Measurements from ENCODE around the gene CUBN. TPM values are rescaled to one million over a fixed set of nuclear protein-coding genes. Genes with fewer than 3 reads are reported as not detected.

CUBN gene
- polyA plus RNA-seq, 2 of the 4 experiments (the other 2 are of a cell fraction): 0.08 to 0.28 TPM

GRCh38 chr10:17161775-17162174 lies 32.2 kb upstream of the CUBN start:
- Histone ChIP-seq H3K4me3 (no peak overlapping the region), H3K4me2 (no peak overlapping the region), H3K9me3 (no peaks in the 10 kb centered on the region), H3K4me1 (no peaks in the 10 kb centered on the region), H3K27ac (no peak overlapping the region)
- no peak for ATAC-seq
- no peak for TF ChIP-seq E2F6 (IDR thresholded peaks at IDR 0.05; ENCODE audit: borderline replicate concordance, low read depth)
- TF ChIP-seq POLR2AphosphoS2 (conservative IDR thresholded peaks at IDR 0.05; ENCODE audit: low read length): no peak
- no peak for TF ChIP-seq BCL3 (IDR thresholded peaks at IDR 0.05)
- no peak for TF ChIP-seq HEYL (CRISPR knock-in tag; IDR thresholded peaks at IDR 0.05)
- 54% methylated on average over 3 of the region's 3 CpGs for WGBS (ENCODE audit: missing lambda C conversion rate)
- CTCF ChIA-PET: interaction anchor here (0.6 kb wide), 1 partner anchor 656 kb away, joined by 3 read pairs; no protein-coding TSS in a partner anchor
- FAIRE-seq: no peak
- no peak for DNase-seq (ENCODE audit: low read depth in 1 of 2, low spot score in 1 of 2)
- POLR2A ChIA-PET: no interaction called here

GRCh38 chr10:17157024-17157423 lies 27.4 kb upstream of the CUBN start:
- no peak overlapping the region for H3K4me2 ChIP-seq
- WGBS (ENCODE audit: missing lambda C conversion rate): 59% methylated on average over 2 of the region's 2 CpGs
- FAIRE-seq: no peak
- no peak for ATAC-seq
- CTCF ChIA-PET: interaction anchor here (1.6 kb wide), 1 partner anchor 12 kb away, joined by 3 read pairs; no protein-coding TSS in a partner anchor
- H3K4me3 ChIP-seq: no peak overlapping the region
- no peaks in the 10 kb centered on the region for H3K9me3 ChIP-seq
- POLR2A ChIA-PET: no interaction called here
- H3K4me1 ChIP-seq: no peaks in the 10 kb centered on the region
- H3K27ac ChIP-seq: no peak overlapping the region
- DNase-seq (ENCODE audit: low read depth in 1 of 2, low spot score in 1 of 2): no peak
- TF ChIP-seq MYC (IDR thresholded peaks at IDR 0.05; ENCODE audit: borderline replicate concordance, low read length) (no peak), KDM5A (IDR thresholded peaks at IDR 0.05) (no peak), E2F6 (IDR thresholded peaks at IDR 0.05; ENCODE audit: borderline replicate concordance, low read depth) (no peak), ESRRA (IDR thresholded peaks at IDR 0.05; ENCODE audit: borderline replicate concordance, low read length) (no peak), CHD2 (IDR thresholded peaks at IDR 0.05; ENCODE audit: low read length, partially characterized antibody) (no peak), POLR2A (IDR thresholded peaks at IDR 0.05; ENCODE audit: low read length) (no peak), ZNF302 (CRISPR knock-in tag; IDR thresholded peaks at IDR 0.05) (no peak), HOXB13 (CRISPR knock-in tag; IDR thresholded peaks at IDR 0.05; ENCODE audit: low read depth) (no peak), FOXS1 (CRISPR knock-in tag; IDR thresholded peaks at IDR 0.05) (no peak), HDAC2 (IDR thresholded peaks at IDR 0.05) (no peak)

GRCh38 chr10:17155826-17156225 lies 26.2 kb upstream of the CUBN start:
- FAIRE-seq (no peak), DNase-seq (ENCODE audit: low read depth in 1 of 2, low spot score in 1 of 2) (no peak), ATAC-seq (no peak)
- ChIA-PET POLR2A (no interaction called here), CTCF (no interaction called here)
- no peak overlapping the region for H3K27ac ChIP-seq
- no peak overlapping the region for H3K4me3 ChIP-seq
- H3K4me2 ChIP-seq: no peak overlapping the region
- H3K9me3 ChIP-seq: no peaks in the 10 kb centered on the region
- TF ChIP-seq PBX3 (IDR thresholded peaks at IDR 0.05): no peak
- TF ChIP-seq EHMT2 (IDR thresholded peaks at IDR 0.05; ENCODE audit: low read depth): no peak
- no peak for TF ChIP-seq KDM1A (IDR thresholded peaks at IDR 0.05; ENCODE audit: low read depth)
- TF ChIP-seq BCL3 (IDR thresholded peaks at IDR 0.05): no peak
- no peak for TF ChIP-seq RFX5 (IDR thresholded peaks at IDR 0.05)
- no peak for TF ChIP-seq POLR2AphosphoS2 (conservative IDR thresholded peaks at IDR 0.05; ENCODE audit: low read length)
- no peak for TF ChIP-seq ATOH8 (CRISPR knock-in tag; IDR thresholded peaks at IDR 0.05; ENCODE audit: low read depth)
- no peak for TF ChIP-seq HDAC2 (IDR thresholded peaks at IDR 0.05)
- TF ChIP-seq PHF8 (IDR thresholded peaks at IDR 0.05; ENCODE audit: borderline replicate concordance, low read depth): no peak
- no peak for TF ChIP-seq MYC (IDR thresholded peaks at IDR 0.05; ENCODE audit: borderline replicate concordance, low read length)
- no peak for TF ChIP-seq GATA3 (IDR thresholded peaks at IDR 0.05; ENCODE audit: borderline replicate concordance)
- TF ChIP-seq ESRRA (IDR thresholded peaks at IDR 0.05; ENCODE audit: borderline replicate concordance, low read length): no peak
- TF ChIP-seq SREBF2 (IDR thresholded peaks at IDR 0.05): no peak
- no peak for TF ChIP-seq HOXB13 (CRISPR knock-in tag; IDR thresholded peaks at IDR 0.05; ENCODE audit: low read depth)
- TF ChIP-seq MAZ (IDR thresholded peaks at IDR 0.05; ENCODE audit: borderline replicate concordance, low read depth, low read length): no peak
- TF ChIP-seq NR3C1 (IDR thresholded peaks at IDR 0.05): no peak
- no peak for TF ChIP-seq MAFK (IDR thresholded peaks at IDR 0.05; ENCODE audit: partially characterized antibody)
- no peak for TF ChIP-seq RARB (CRISPR knock-in tag; IDR thresholded peaks at IDR 0.05)
- H3K4me1 ChIP-seq: no peaks in the 10 kb centered on the region
